H1 (cell line): ENCODE data around the gene PDPK1. TPM values are rescaled to one million over a fixed set of nuclear protein-coding genes. Genes with fewer than 3 reads are reported as not detected.

Source experiments
- CTCF ChIA-PET: fragments of 300-600 bp; sonication (Branson Sonifier 250); formaldehyde crosslinking; loops from one replicate; lab custom pipeline; 2021; ENCODE audit not compliant: partially characterized antibody; lab: Charles Lee
- POLR2A ChIA-PET: fragments of 300-600 bp; sonication (Branson Sonifier 250); formaldehyde crosslinking; loops from one replicate; lab custom pipeline; 2021; ENCODE audit warnings: inconsistent platforms; ENCODE audit not compliant: partially characterized antibody; lab: Charles Lee
- DNase-seq, 2 experiments: peaks; one replicate each; pipeline versions ENCODE4 v3.0.0 to v3.0.0-alpha.2; 2010 to 2022; ENCODE audit warnings: low spot score in 2 of 2, low read depth in 1 of 2, mixed read lengths in 1 of 2
- FAIRE-seq: peaks from 2 replicates; lab custom pipeline; 2011; peaks lifted over from hg19 to GRCh38; lab: Jason Lieb, UNC
- H2AFZ ChIP-seq: 2 replicates; pipeline ENCODE4 v1.8.1; 2012; ENCODE audit warnings: low read length, inconsistent platforms
- H2AK5ac ChIP-seq: 2 replicates; pipeline ENCODE4 v1.6.1; 2013; ENCODE audit warnings: low read depth, low read length
- H2BK120ac ChIP-seq: replicated peaks from 2 replicates; pipeline ENCODE3; 2013; ENCODE audit warnings: low read depth, low read length, inconsistent platforms
- H2BK12ac ChIP-seq: 2 replicates; pipeline ENCODE4 v1.6.1; 2013; ENCODE audit warnings: low read depth, low read length
- H2BK15ac ChIP-seq: 2 replicates; pipeline ENCODE4 v1.6.1; 2013; ENCODE audit warnings: low read length
- H2BK20ac ChIP-seq: 2 replicates; pipeline ENCODE4 v1.6.1; 2013; ENCODE audit warnings: low read length
- H2BK5ac ChIP-seq: 2 replicates; pipeline ENCODE4 v1.6.1; 2013; ENCODE audit warnings: low read depth, low read length
- H3K14ac ChIP-seq: 2 replicates; pipeline ENCODE4 v1.6.1; 2013; ENCODE audit warnings: inconsistent platforms; ENCODE audit not compliant: insufficient read length
- H3K18ac ChIP-seq: 2 replicates; pipeline ENCODE4 v1.6.1; 2013; ENCODE audit warnings: low read length; ENCODE audit errors: extremely low read depth
- H3K23ac ChIP-seq: 2 replicates; pipeline ENCODE4 v1.6.1; 2013; ENCODE audit warnings: inconsistent platforms; ENCODE audit not compliant: insufficient read length
- H3K23me2 ChIP-seq: 2 replicates; pipeline ENCODE4 v1.6.1; 2013; ENCODE audit warnings: low read depth, low read length
- H3K27ac ChIP-seq: 2 replicates; pipeline ENCODE4 v1.6.1; 2011; ENCODE audit warnings: low read depth, low read length, inconsistent platforms
- H3K27me3 ChIP-seq, 4 experiments: replicated peaks in 1 of 4; 1 replicate in 1 of 4; 2 replicates in 3 of 4; pipeline versions ENCODE4 v1.6.1 to v1.8.1; 2011 to 2013; ENCODE audit warnings: low read length in 3 of 4, mild to moderate bottlenecking in 3 of 4, inconsistent platforms in 2 of 4, mixed read lengths in 2 of 4, moderate library complexity in 1 of 4; ENCODE audit not compliant: control insufficient read depth in 3 of 4, insufficient read depth in 3 of 4; ENCODE audit errors: extremely low read depth in 1 of 4
- H3K36me3 ChIP-seq, 4 experiments: 2 replicates each; pipeline versions ENCODE4 v1.6.1 to v1.8.1; 2011 to 2013; ENCODE audit warnings: mild to moderate bottlenecking in 4 of 4, low read length in 3 of 4, moderate library complexity in 2 of 4, control low read depth in 1 of 4, inconsistent platforms in 1 of 4; ENCODE audit not compliant: insufficient read depth in 4 of 4, control insufficient read depth in 2 of 4
- H3K4ac ChIP-seq: replicated peaks from 2 replicates; pipeline ENCODE3; 2013; ENCODE audit warnings: low read length, low read depth, mixed read lengths, inconsistent platforms; ENCODE audit not compliant: insufficient read length
- H3K4me1 ChIP-seq, 4 experiments: replicated peaks in 1 of 4; 1 replicate in 1 of 4; 2 replicates in 3 of 4; pipeline versions ENCODE4 v1.6.1 to v1.8.1; 2011 to 2013; ENCODE audit warnings: low read length in 3 of 4, inconsistent platforms in 2 of 4, mixed read lengths in 1 of 4; ENCODE audit not compliant: insufficient read depth in 4 of 4, control insufficient read depth in 3 of 4
- H3K4me2 ChIP-seq, 2 experiments: 2 replicates each; pipeline versions ENCODE4 v1.6.1 to v1.8.1; 2011 to 2013; ENCODE audit warnings: low read depth in 2 of 2, low read length in 2 of 2, control low read depth in 1 of 2, inconsistent platforms in 1 of 2, mild to moderate bottlenecking in 1 of 2; ENCODE audit not compliant: insufficient read depth in 1 of 2
- H3K4me3 ChIP-seq, 4 experiments: fragments of 200-600, 300-600 bp in 1 of 4; sonication (generic), shearing (Covaris generic), sonication (Bioruptor Twin) in 1 of 4; 2 replicates each; pipeline versions ENCODE4 v1.5.1 to v1.8.1; 2011 to 2016; ENCODE audit warnings: low read length in 4 of 4, low read depth in 3 of 4, control low read depth in 2 of 4, inconsistent platforms in 2 of 4, mild to moderate bottlenecking in 2 of 4, mixed read lengths in 1 of 4, moderate library complexity in 1 of 4; ENCODE audit not compliant: insufficient read depth in 2 of 4; ENCODE audit errors: extremely low read depth in 1 of 4
- H3K56ac ChIP-seq: replicated peaks from 2 replicates; pipeline ENCODE3; 2013; ENCODE audit warnings: low read depth, mild to moderate bottlenecking, mixed read lengths, low read length, inconsistent platforms; ENCODE audit not compliant: insufficient read length
- H3K79me1 ChIP-seq: 2 replicates; pipeline ENCODE4 v1.6.1; 2013; ENCODE audit warnings: low read depth, low read length, control low read depth
- H3K79me2 ChIP-seq, 2 experiments: 2 replicates each; pipeline versions ENCODE4 v1.6.1 to v1.8.1; 2012 to 2013; ENCODE audit warnings: low read length in 2 of 2, mild to moderate bottlenecking in 2 of 2, inconsistent platforms in 1 of 2; ENCODE audit not compliant: insufficient read depth in 2 of 2, control insufficient read depth in 1 of 2
- H3K9ac ChIP-seq, 4 experiments: replicated peaks in 1 of 4; 1 replicate in 1 of 4; 2 replicates in 3 of 4; pipeline versions ENCODE4 v1.6.1 to v1.8.1; 2011 to 2013; ENCODE audit warnings: low read depth in 3 of 4, low read length in 3 of 4, control low read depth in 2 of 4, mild to moderate bottlenecking in 2 of 4, moderate library complexity in 2 of 4, inconsistent platforms in 1 of 4; ENCODE audit errors: extremely low read depth in 1 of 4
- H3K9me3 ChIP-seq, 2 experiments: 2 replicates each; pipeline versions ENCODE4 v1.6.1 to v1.8.1; 2012 to 2013; ENCODE audit warnings: mild to moderate bottlenecking in 2 of 2, moderate library complexity in 2 of 2, control low read depth in 1 of 2, inconsistent platforms in 1 of 2, low read depth in 1 of 2, low read length in 1 of 2, mixed read lengths in 1 of 2; ENCODE audit not compliant: insufficient read depth in 2 of 2
- H4K20me1 ChIP-seq, 2 experiments: replicated peaks in 1 of 2; 2 replicates each; pipeline versions ENCODE3 to v1.8.1; 2011 to 2013; ENCODE audit warnings: inconsistent platforms in 2 of 2, low read length in 2 of 2, mild to moderate bottlenecking in 1 of 2; ENCODE audit not compliant: insufficient read depth in 2 of 2, control insufficient read depth in 1 of 2
- H4K5ac ChIP-seq: 2 replicates; pipeline ENCODE4 v1.6.1; 2013; ENCODE audit warnings: low read length, low read depth, mixed read lengths, inconsistent platforms; ENCODE audit not compliant: insufficient read length
- H4K8ac ChIP-seq: 2 replicates; pipeline ENCODE4 v1.8.0; 2013; ENCODE audit warnings: mild to moderate bottlenecking, moderate library complexity, low read length, inconsistent platforms; ENCODE audit not compliant: insufficient read depth; ENCODE audit errors: extremely low read depth
- H4K91ac ChIP-seq: replicated peaks from 2 replicates; pipeline ENCODE3; 2013; ENCODE audit warnings: low read length, mixed read lengths, inconsistent platforms; ENCODE audit not compliant: insufficient read length
- TCF12 ChIP-seq: IDR thresholded peaks from 2 replicates; pipeline ENCODE4 v1.6.1; 2011; ENCODE audit warnings: low read depth, mild to moderate bottlenecking, low read length
- WGBS, 2 experiments: shearing (Covaris generic) in 1 of 2; methylation state at CpG; one replicate each; pipeline versions ENCODE4 v1.1.6 to v1.1.7; 2013 to 2015; ENCODE audit warnings: low lambda C conversion rate in 2 of 2, mixed read lengths in 2 of 2, inconsistent platforms in 1 of 2, low coverage in 1 of 2, missing lambda C conversion rate in 1 of 2; ENCODE audit not compliant: insufficient replicate concordance in 2 of 2, insufficient coverage in 1 of 2, insufficient read length in 1 of 2; ENCODE audit errors: extremely low coverage in 1 of 2, missing lambda C conversion rate in 1 of 2; 5-methylcytosine and 5-hydroxymethylcytosine counted together
- polyA plus RNA-seq, 7 experiments: library from polyadenylated mRNA; depleted of rRNA in 3 of 7; stranded (reverse) in 5 of 7; unstranded in 2 of 7; fragments of >200 nt in 5 of 7; fragments of 200-250 nt in 2 of 7; gene quantifications; 1 replicate in 5 of 7; 2 replicates in 1 of 7; 4 replicates in 1 of 7; pipeline versions ENCODE4 v1.2.1 to v1.2.3, GENCODE V29; 2011 to 2013; ENCODE audit warnings: missing spikeins in 2 of 7, mixed read lengths in 2 of 7
- total RNA-seq: library from RNA; stranded (reverse); fragmentation: NEBNext Ultra II Directional; extraction: Animal tissue kit (Norgen Biotek cat#: 25700); gene quantifications from 2 replicates; pipeline ENCODE4 v1.2.1, GENCODE V29; 2021
- TF ChIP-seq, protein P1 (sequence below), 3 experiments: IDR thresholded peaks; 1 replicate in 2 of 3; 2 replicates in 1 of 3; pipeline versions ENCODE4 v1.5.1 to v1.6.1; 2011; ENCODE audit warnings: low read length in 3 of 3, mild to moderate bottlenecking in 3 of 3, inconsistent platforms in 2 of 3, low read depth in 1 of 3, moderate library complexity in 1 of 3; ENCODE audit not compliant: insufficient read depth in 1 of 3; ENCODE audit errors: control extremely low read depth in 1 of 3

Gene PDPK1
- total and polyA plus RNA-seq, 2 of the 8 experiments (the other 6 are each of a cell fraction or from before 2014, with no cell fraction given) = 17.1 to 27.8 TPM

DNA sequence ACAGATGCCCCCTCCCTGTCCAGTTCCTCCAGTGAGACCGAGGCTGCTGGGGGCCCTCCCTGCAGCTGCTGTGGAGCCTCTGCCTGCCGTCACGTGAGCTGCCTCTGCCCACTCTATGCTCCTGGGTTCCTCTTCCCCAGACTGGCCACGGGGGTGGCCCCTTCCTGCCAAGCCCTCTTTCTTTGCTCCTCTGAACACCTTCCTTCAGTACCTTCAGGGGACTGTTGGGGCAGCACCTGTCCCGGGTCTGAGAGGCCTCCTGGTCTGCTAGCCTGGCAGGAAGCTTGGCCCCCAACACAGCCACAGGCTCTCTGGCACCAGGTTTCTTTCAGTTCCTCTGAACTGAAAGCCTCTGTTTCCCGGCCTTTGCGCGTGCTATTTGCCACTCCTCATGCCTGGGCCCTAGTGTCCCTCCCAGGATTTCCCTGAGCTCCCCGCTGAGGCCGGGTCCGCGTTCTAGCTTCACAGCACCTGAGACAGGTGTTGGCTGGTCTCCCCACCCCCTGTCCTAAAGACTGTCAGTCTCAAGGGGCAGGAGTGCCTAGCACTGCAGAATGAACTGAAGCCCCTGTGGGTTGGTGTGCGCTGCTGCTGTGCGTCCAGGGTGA is 30.7 kb upstream of the PDPK1 start:
- DNase-seq (no peak), FAIRE-seq (no peak)
- Histone ChIP-seq H4K8ac (no peak overlapping the region), H2BK12ac (no peak overlapping the region), H2BK15ac (no peak overlapping the region), H4K91ac (no peak overlapping the region), H2BK5ac (no peak overlapping the region), H3K23ac (no peak overlapping the region), H2BK20ac (no peak overlapping the region), H3K14ac (no peak overlapping the region), H3K79me1 (peaks cover under 1% of the 10 kb centered on the region; the same call in 1 of the 2 replicates), H3K4me3 (no peak overlapping the region), H3K23me2 (no peaks in the 10 kb centered on the region; the same call in 1 of the 2 replicates), H3K36me3 (no peaks in the 10 kb centered on the region), H2BK120ac (no peak overlapping the region), H3K27ac (no peak overlapping the region), H4K20me1 (no peaks in the 10 kb centered on the region), H2AK5ac (no peak overlapping the region), H4K5ac (no peak overlapping the region), H3K9ac (no peak overlapping the region), H3K4me1 (peaks cover 0 to 14% (median 11%) of the 10 kb centered on the region in 4 experiments; a peak in 6 of 7 replicates), H3K9me3 (no peaks in the 10 kb centered on the region), H2AFZ (no peak overlapping the region), H3K56ac (no peak overlapping the region), H3K18ac (no peak overlapping the region), H3K4me2 (no peak overlapping the region), H3K4ac (no peak overlapping the region), H3K79me2 (no peaks in the 10 kb centered on the region), H3K27me3 (peaks cover 0 to 3% (median 0%) of the 10 kb centered on the region in 4 experiments; a peak in 2 of 7 replicates)
- TF ChIP-seq, protein P1, sequence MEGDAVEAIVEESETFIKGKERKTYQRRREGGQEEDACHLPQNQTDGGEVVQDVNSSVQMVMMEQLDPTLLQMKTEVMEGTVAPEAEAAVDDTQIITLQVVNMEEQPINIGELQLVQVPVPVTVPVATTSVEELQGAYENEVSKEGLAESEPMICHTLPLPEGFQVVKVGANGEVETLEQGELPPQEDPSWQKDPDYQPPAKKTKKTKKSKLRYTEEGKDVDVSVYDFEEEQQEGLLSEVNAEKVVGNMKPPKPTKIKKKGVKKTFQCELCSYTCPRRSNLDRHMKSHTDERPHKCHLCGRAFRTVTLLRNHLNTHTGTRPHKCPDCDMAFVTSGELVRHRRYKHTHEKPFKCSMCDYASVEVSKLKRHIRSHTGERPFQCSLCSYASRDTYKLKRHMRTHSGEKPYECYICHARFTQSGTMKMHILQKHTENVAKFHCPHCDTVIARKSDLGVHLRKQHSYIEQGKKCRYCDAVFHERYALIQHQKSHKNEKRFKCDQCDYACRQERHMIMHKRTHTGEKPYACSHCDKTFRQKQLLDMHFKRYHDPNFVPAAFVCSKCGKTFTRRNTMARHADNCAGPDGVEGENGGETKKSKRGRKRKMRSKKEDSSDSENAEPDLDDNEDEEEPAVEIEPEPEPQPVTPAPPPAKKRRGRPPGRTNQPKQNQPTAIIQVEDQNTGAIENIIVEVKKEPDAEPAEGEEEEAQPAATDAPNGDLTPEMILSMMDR (IDR thresholded peaks at IDR 0.05; ENCODE audit: control extremely low read depth in 1 of 3, insufficient read depth in 1 of 3, low read depth in 1 of 3, low read length in 3 of 3) = peak in 1 of 3 experiments; percentile 10; a peak in 1 of 4 replicates
- TF ChIP-seq TCF12 = no peak
- CTCF ChIA-PET = interaction anchor here (0.9 to 1.7 kb wide), 4 partner anchors 11 to 52 kb away, joined by 3 to 4 read pairs (median 3); partner anchors contain the start of gene NTN3
- POLR2A ChIA-PET = interaction anchor here (0.6 to 1.2 kb wide), 3 partner anchors 24 to 67 kb away, joined by 3 to 4 read pairs (median 3); partner anchors contain the start of gene CEMP1
- WGBS, 2 experiments = 88% methylated on average over 14 of the region's 14 CpGs; no CpG with 5 or more reads in 1 of the 2 experiments
